Stomach (tissue), 4 donors: Measurements from ENCODE around the gene ERI3.

Experiments used
- CTCF ChIP-seq, 7 experiments: fragments of 450-650 bp in 4 of 7; fragments of 200-600 bp in 3 of 7; sonication (generic) in 3 of 7; IDR thresholded peaks; one replicate each; pipeline ENCODE4 v1.5.1; 2016 to 2019; ENCODE audit warnings: antibody characterized with exemption in 7 of 7, control low read depth in 2 of 7, mild to moderate bottlenecking in 1 of 7
- EP300 ChIP-seq: sonication (generic); formaldehyde crosslinking; IDR thresholded peaks from one replicate; pipeline ENCODE4 v1.6.1; 2017; ENCODE audit warnings: antibody characterized with exemption
- POLR2A ChIP-seq, 4 donors: fragments of 450-650 bp; IDR thresholded peaks; one replicate each; pipeline ENCODE4 v1.6.1; 2016; ENCODE audit warnings: antibody characterized with exemption in 4 of 4, control low read depth in 2 of 4, mild to moderate bottlenecking in 1 of 4, moderate library complexity in 1 of 4
- POLR2AphosphoS5 ChIP-seq, 3 donors: sonication (generic); formaldehyde crosslinking; IDR thresholded peaks; one replicate each; pipeline ENCODE4 v1.6.1; 2016; ENCODE audit warnings: antibody characterized with exemption in 3 of 3

DNA sequence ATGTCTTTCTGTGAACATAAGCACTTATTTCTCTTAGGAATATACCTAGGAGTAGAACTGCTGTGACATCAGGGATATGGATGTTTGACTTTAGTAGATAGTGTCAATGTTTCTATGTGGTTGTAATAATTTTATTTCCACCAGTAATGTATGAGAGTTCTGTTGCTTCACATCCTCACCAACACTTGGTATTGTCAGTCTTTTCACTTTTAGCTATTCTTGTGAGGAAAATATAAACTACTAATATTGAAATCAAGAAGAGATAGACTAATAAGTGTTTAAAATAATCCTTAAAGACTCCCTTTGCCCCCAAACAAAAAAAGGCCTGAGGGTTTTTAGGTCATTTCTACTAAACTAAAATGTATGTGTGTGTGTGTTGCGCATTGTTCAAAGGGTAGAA lies 144.5 kb downstream of the ERI3 start:
- TF ChIP-seq CTCF (IDR thresholded peaks at IDR 0.05) (no peak), POLR2AphosphoS5 (IDR thresholded peaks at IDR 0.05) (no peak), POLR2A (IDR thresholded peaks at IDR 0.05) (no peak), EP300 (no peak)
